ENCODE measurements around the gene DDN. TPM values are rescaled to one million over a fixed set of nuclear protein-coding genes. Genes with fewer than 3 reads are reported as not detected.

DDN gene
- total RNA-seq (2021): 0.10 and 0.17 TPM in 2 replicates
- Bru-seq, nascent RNA: percentile 11 among the genes with signal in this experiment
- percentile 23 among the genes with signal in this experiment for BruChase-seq, experiment 1, labeled RNA remaining after a 2-hour chase
- BruChase-seq, experiment 2, labeled RNA remaining after a 6-hour chase: percentile 37 among the genes with signal in this experiment
- long read RNA-seq: 0 reads

- Histone ChIP-seq H2AFZ (peak within 1 kb of the TSS; percentile 82), H3K27me3 (ENCODE audit: insufficient read depth, low read depth) (no peaks in the 10 kb centered on the region), H4K20me1 (ENCODE audit: insufficient read depth) (no peaks in the 10 kb centered on the region), H3K27ac (no peak within 1 kb of the TSS), H3K4me2 (peak within 1 kb of the TSS; percentile 91), H3K79me2 (ENCODE audit: low read depth) (no peaks in the 10 kb centered on the region), H3K4me3 (peak within 1 kb of the TSS; percentile 61), H3K36me3 (ENCODE audit: low read depth) (no peaks in the 10 kb centered on the region), H3K4me1 (replicated peaks; ENCODE audit: insufficient read depth) (peaks cover 14% of the 10 kb centered on the region), H3K9me3 (ENCODE audit: insufficient read depth, low read depth) (no peaks in the 10 kb centered on the region), H3K9me2 (ENCODE audit: insufficient read depth) (no peaks in the 10 kb centered on the region), H3F3A (ENCODE audit: insufficient read depth, low read depth) (peaks cover 25% of the 10 kb centered on the region; the same call in 1 of the 2 replicates)
- no TSS peak for BruUV-seq (replicated peaks)
- intact Hi-C loops (cut with micrococcal nuclease; ENCODE audit: unreplicated experiment): loop anchor here (2.0 to 10.0 kb wide), 6 partner anchors 19 to 457 kb away; partner anchors contain the start of genes CACNB3, KANSL2 and PRKAG1
- POLR2A ChIA-PET (ENCODE audit: unreplicated experiment): interaction anchor here (0.5 to 0.7 kb wide), 2 partner anchors 18 to 140 kb away, joined by 3 to 4 read pairs; no protein-coding TSS in a partner anchor
- CTCF ChIA-PET: interaction anchor here (1.1 kb wide), 1 partner anchor 146 kb away, joined by 5 read pairs; no protein-coding TSS in a partner anchor
- DNase-seq: no peak
- TF ChIP-seq CTCF (conservative IDR thresholded peaks at IDR 0.05) (no peak), EZH2 (IDR thresholded peaks at IDR 0.05; ENCODE audit: low read depth) (no peak)
These were observed at the start of gene DDN for GRCh38 chr12:48999371-49000131. Gene DDN, minus strand, starts transcription at chr12:48999375. Its CDS starts 88 bp downstream, at chr12:48999287.

DNA sequence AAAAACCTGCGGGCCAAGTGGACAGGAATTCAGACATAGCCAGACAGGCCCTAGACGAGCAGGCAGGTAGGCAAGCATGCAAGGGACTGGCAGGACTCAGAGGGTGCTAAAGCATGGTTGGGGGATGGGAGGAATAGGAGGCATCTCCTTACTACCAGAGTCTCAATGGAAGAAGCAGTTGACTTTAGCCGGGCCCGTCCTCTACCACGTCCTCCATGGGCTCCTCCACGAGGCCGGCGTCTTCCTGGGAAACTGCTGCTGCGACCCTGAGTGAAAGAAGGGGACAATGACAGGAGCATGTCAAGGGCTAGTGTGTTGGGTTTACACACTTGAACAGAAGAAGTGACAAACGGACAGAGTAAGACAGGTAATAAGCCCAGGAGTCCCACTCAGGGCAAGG is 49.8 kb upstream of the DDN start:
- Histone ChIP-seq H3K27ac (no peak overlapping the region), H4K20me1 (ENCODE audit: insufficient read depth) (peaks cover 12% of the 10 kb centered on the region), H3K9me3 (ENCODE audit: insufficient read depth, low read depth) (no peaks in the 10 kb centered on the region), H3F3A (ENCODE audit: insufficient read depth, low read depth) (no peaks in the 10 kb centered on the region), H2AFZ (no peak overlapping the region), H3K4me3 (no peak overlapping the region), H3K27me3 (ENCODE audit: insufficient read depth, low read depth) (no peaks in the 10 kb centered on the region), H3K9me2 (ENCODE audit: insufficient read depth) (no peaks in the 10 kb centered on the region), H3K36me3 (ENCODE audit: low read depth) (peaks cover 26% of the 10 kb centered on the region), H3K4me1 (replicated peaks; ENCODE audit: insufficient read depth) (no peaks in the 10 kb centered on the region), H3K79me2 (ENCODE audit: low read depth) (no peaks in the 10 kb centered on the region; the same call in 1 of the 2 replicates), H3K4me2 (no peak overlapping the region)
- DNase-seq: no peak
- TF ChIP-seq CTCF (conservative IDR thresholded peaks at IDR 0.05) (no peak), EZH2 (IDR thresholded peaks at IDR 0.05; ENCODE audit: low read depth) (no peak)
- ChIA-PET POLR2A (ENCODE audit: unreplicated experiment) (no interaction called here), CTCF (interaction anchor here (1.2 kb wide), 1 partner anchor 22 kb away, joined by 3 read pairs; no protein-coding TSS in a partner anchor)
- intact Hi-C loops (cut with micrococcal nuclease; ENCODE audit: unreplicated experiment): no loop called here
- no TSS peak for BruUV-seq (replicated peaks)

- Histone ChIP-seq H3K9me3 (ENCODE audit: insufficient read depth, low read depth) (no peaks in the 10 kb centered on the region), H3F3A (ENCODE audit: insufficient read depth, low read depth) (no peaks in the 10 kb centered on the region), H3K4me1 (replicated peaks; ENCODE audit: insufficient read depth) (no peaks in the 10 kb centered on the region), H3K4me2 (no peak overlapping the region), H2AFZ (no peak overlapping the region), H3K9me2 (ENCODE audit: insufficient read depth) (no peaks in the 10 kb centered on the region), H3K36me3 (ENCODE audit: low read depth) (peaks cover 36% of the 10 kb centered on the region), H3K27ac (no peak overlapping the region), H3K4me3 (no peak overlapping the region), H4K20me1 (ENCODE audit: insufficient read depth) (0 out of 2 replicates have a peak, but pooled peaks cover 5% of the 10 kb centered on the region), H3K79me2 (ENCODE audit: low read depth) (no peaks in the 10 kb centered on the region), H3K27me3 (ENCODE audit: insufficient read depth, low read depth) (no peaks in the 10 kb centered on the region)
- DNase-seq: no peak
- ChIA-PET POLR2A (ENCODE audit: unreplicated experiment) (no interaction called here), CTCF (no interaction called here)
- no TSS peak for BruUV-seq (replicated peaks)
- intact Hi-C loops (cut with micrococcal nuclease; ENCODE audit: unreplicated experiment): no loop called here
- no peak for TF ChIP-seq CTCF (conservative IDR thresholded peaks at IDR 0.05)
- no peak for TF ChIP-seq EZH2 (IDR thresholded peaks at IDR 0.05; ENCODE audit: low read depth)
These were observed 47.1 kb upstream of the DDN start for GRCh38 chr12:49046129-49046895.

Data from PC-9 (cell line).